HG03066 (cell line): ENCODE measurements around the gene RPS2.
A peak's percentile ranks its signal among the peaks of the same experiment; 100 is the strongest.

Experiments
- ATAC-seq: cut with Tn5 transposase; IDR thresholded peaks from one replicate; pipeline ENCODE4 v1.9.1; 2021; ENCODE audit warnings: low read depth; ENCODE audit not compliant: unreplicated experiment

RPS2 gene

GRCh38 chr16:1982991-1983543, 18.4 kb upstream of the RPS2 start:
- no peak for ATAC-seq

GRCh38 chr16:1982013-1982433, 17.4 kb upstream of the RPS2 start:
- no peak for ATAC-seq

- no peak for ATAC-seq
Observed at GRCh38 chr16:1981398-1981836, 16.8 kb upstream of the RPS2 start, which contains the start of gene NOXO1. Gene NOXO1 (minus strand): TSS chr16:1981469. CDS start chr16:1981179, 290 bp downstream.

- ATAC-seq: no peak
Observed at GRCh38 chr16:1980770-1981087, 16.1 kb upstream of the RPS2 start.

- no peak for ATAC-seq
Observed at GRCh38 chr16:1980030-1980769, 15.6 kb upstream of the RPS2 start.

GRCh38 chr16:1979271-1980029, 14.8 kb upstream of the RPS2 start:
- no peak for ATAC-seq

GRCh38 chr16:1978476-1979120, 14.0 kb upstream of the RPS2 start:
- no peak for ATAC-seq

GRCh38 chr16:1977875-1978268, 13.2 kb upstream of the RPS2 start:
- no peak for ATAC-seq

- no peak for ATAC-seq
Observed at GRCh38 chr16:1976951-1977874, 12.6 kb upstream of the RPS2 start.

GRCh38 chr16:1976216-1976520, 11.5 kb upstream of the RPS2 start:
- ATAC-seq: no peak

GRCh38 chr16:1975432-1976215, 11.0 kb upstream of the RPS2 start:
- ATAC-seq: no peak

GRCh38 chr16:1974157-1975070, 9.8 kb upstream of the RPS2 start:
- ATAC-seq: no peak

- ATAC-seq: no peak
Observed at GRCh38 chr16:1973461-1974156, 9.0 kb upstream of the RPS2 start.

GRCh38 chr16:1972490-1972877, 7.9 kb upstream of the RPS2 start:
- ATAC-seq: no peak

- peak; percentile 74 for ATAC-seq
Observed at GRCh38 chr16:1971796-1972489, 7.3 kb upstream of the RPS2 start, which contains the start of gene TBL3. Gene TBL3 (plus strand): TSS chr16:1972053. CDS start chr16:1972165, 112 bp downstream.

- ATAC-seq: no peak
Observed at GRCh38 chr16:1968146-1968953, 3.7 kb upstream of the RPS2 start.
